Measurements from ENCODE around the gene IPP.
"Not testable (repeated sequence)": the region's sequence is repeated elsewhere in the genome, so short reads cannot be mapped to it uniquely, and the experiment has no call there.

IPP gene

GRCh38 chr1:45718289-45718688, 32.2 kb downstream of the IPP start:
- Histone ChIP-seq H3K4me3 (no peak overlapping the region), H3K27ac (no peak overlapping the region)
- no peak for TF ChIP-seq CTCF (IDR thresholded peaks at IDR 0.05)
- no peak for DNase-seq (ENCODE audit: low spot score)

GRCh38 chr1:45717386-45717785, 33.1 kb downstream of the IPP start:
- DNase-seq (ENCODE audit: low spot score); H3K4me3 ChIP-seq; H3K27ac ChIP-seq: not testable (repeated sequence)

DNA sequence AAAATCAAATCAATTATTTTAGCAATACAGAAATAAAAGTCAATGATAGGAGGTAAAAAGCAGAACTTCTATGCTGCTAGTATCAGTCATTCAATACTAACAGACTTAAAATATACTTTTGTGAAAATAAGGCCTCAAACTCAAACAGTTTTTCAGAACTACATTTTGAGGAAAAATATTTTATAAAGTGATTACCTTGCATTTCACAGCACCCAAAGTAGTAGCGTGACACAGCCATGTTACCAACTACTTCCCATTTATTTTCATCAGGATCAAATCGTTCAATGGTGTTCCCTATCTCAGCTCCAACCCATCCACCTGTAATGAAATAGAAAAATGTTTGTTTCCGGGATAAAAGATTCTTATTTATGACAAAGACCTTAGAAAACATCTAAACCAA, 33.8 kb downstream of the IPP start:
- no peak for DNase-seq (ENCODE audit: low spot score)
- no peak overlapping the region for H3K27ac ChIP-seq
- H3K4me3 ChIP-seq, result no peak overlapping the region
- TF ChIP-seq CTCF (IDR thresholded peaks at IDR 0.05), result no peak

DNA sequence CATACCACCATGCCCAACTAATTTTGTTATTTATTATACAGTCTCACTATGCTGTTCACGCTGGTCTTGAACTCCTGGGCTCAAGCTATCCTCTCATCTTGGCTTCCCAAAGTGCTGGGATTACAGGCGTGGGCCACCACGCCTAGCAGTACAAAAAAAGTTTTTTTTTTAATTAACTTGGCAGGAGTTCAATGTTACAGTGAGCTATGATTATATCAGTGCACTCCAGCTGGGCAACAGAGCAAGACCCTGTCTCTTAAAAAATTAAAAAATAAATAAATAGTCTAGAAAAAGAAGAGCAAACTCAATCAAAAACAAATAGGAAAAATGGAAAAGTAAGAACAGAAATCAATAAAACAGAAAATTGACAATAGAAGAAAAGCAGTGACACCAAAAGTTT, 36.7 kb downstream of the IPP start:
- no peak overlapping the region for H3K4me3 ChIP-seq
- TF ChIP-seq CTCF (IDR thresholded peaks at IDR 0.05), result no peak

DNA sequence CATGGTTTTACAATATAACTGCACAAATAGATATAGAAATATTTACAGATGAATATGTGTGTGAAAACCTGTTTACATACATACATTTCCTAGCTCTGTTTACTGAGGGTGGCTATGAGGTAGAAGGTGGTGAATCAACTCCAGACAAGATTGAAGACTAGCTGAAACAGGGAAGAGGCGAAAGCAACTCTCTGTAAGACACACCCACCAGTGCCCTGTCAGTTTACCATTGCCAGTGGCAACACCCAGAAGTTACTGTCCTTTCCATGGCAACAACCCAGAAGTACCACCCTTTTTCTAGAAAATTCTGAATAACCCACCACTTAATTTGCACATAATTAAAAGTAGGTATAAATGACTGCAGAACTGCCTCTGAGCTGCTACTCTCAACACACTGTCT, 45.8 kb downstream of the IPP start:
- Histone ChIP-seq H3K4me3 (no peak overlapping the region), H3K27ac (no peak overlapping the region)
- DNase-seq (ENCODE audit: low spot score), result no peak
- TF ChIP-seq CTCF (IDR thresholded peaks at IDR 0.05), result no peak

More for the DNA sequence above, 36.7 kb downstream of the IPP start:
- no peak for DNase-seq (ENCODE audit: low spot score)
- no peak overlapping the region for H3K27ac ChIP-seq

DNA sequence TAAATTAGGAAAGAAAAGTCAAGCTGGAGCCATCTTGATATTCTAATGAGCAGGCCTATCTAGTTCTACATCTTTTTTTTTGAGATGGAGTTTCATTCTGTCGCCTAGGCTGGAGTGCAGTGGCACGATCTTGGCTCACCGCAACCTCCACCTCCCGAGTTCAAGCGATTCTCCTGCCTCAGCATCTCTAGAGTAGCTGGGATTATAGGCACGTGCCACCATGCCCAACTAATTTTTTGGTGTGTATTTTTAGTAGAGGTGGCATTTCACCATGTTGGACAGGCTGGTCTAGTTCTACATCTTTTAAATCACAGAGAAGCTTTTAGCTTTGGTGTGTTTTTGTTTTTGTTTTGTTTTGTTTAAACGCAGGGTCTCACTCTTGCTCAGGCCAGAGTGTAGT, 55.6 kb downstream of the IPP start:
- no peak overlapping the region for H3K27ac ChIP-seq
- TF ChIP-seq CTCF (IDR thresholded peaks at IDR 0.05), result no peak
- no peak for DNase-seq (ENCODE audit: low spot score)
- H3K4me3 ChIP-seq, result no peak overlapping the region

GRCh38 chr1:45693811-45694210, 56.6 kb downstream of the IPP start:
- not testable (repeated sequence) for H3K4me3 ChIP-seq; H3K27ac ChIP-seq; DNase-seq (ENCODE audit: low spot score)

GRCh38 chr1:45687754-45688740, 62.4 kb downstream of the IPP start, which contains the start of gene TMEM69:
Gene TMEM69, plus strand, starts transcription at chr1:45688181. Its CDS starts 2,888 bp downstream, at chr1:45691069.
- Histone ChIP-seq H3K27ac (peak within 1 kb of the TSS; percentile 94 to 97), H3K4me3 (peak within 1 kb of the TSS; percentile 85)
- TF ChIP-seq CTCF (IDR thresholded peaks at IDR 0.05), result no peak

More at GRCh38 chr1:45687754-45688740, 62.4 kb downstream of the IPP start, which contains the start of gene TMEM69:
- DNase-seq (ENCODE audit: low spot score), result peak; percentile 88
